HEK293 (cell line): ENCODE measurements around the gene PPP1R27.

Experiments used
- BCL11A ChIP-seq: fragments of 450-650 bp; formaldehyde crosslinking; IDR thresholded peaks from 2 replicates; pipeline ENCODE4 v1.5.1; 2016; ENCODE audit warnings: low read depth, missing biosample characterization, missing genetic modification characterization
- BCL6B ChIP-seq: fragments of 450-650 bp; formaldehyde crosslinking; IDR thresholded peaks from 2 replicates; pipeline ENCODE4 v1.5.1; 2017; ENCODE audit warnings: missing biosample characterization, missing genetic modification characterization
- CTCF ChIP-seq: fragments of 450-650 bp; formaldehyde crosslinking; IDR thresholded peaks from 2 replicates; pipeline ENCODE4 v1.5.1; 2016; ENCODE audit warnings: missing biosample characterization, missing genetic modification characterization
- HOXA7 ChIP-seq: sonication (generic); formaldehyde crosslinking; IDR thresholded peaks from 2 replicates; pipeline ENCODE4 v1.8.1; 2022; ENCODE audit warnings: missing genetic modification reagents, borderline replicate concordance
- KLF10 ChIP-seq: fragments of 450-650 bp; IDR thresholded peaks from 2 replicates; pipeline ENCODE4 v1.5.1; 2018; ENCODE audit warnings: missing biosample characterization, mild to moderate bottlenecking, missing genetic modification characterization
- KLF17 ChIP-seq: fragments of 450-650 bp; formaldehyde crosslinking; IDR thresholded peaks from 2 replicates; pipeline ENCODE4 v1.5.1; 2016; ENCODE audit warnings: missing biosample characterization, missing genetic modification characterization
- KLF8 ChIP-seq: fragments of 450-650 bp; formaldehyde crosslinking; IDR thresholded peaks from 2 replicates; pipeline ENCODE4 v1.5.1; 2016; ENCODE audit warnings: missing biosample characterization, missing genetic modification characterization
- SP2 ChIP-seq: fragments of 450-650 bp; formaldehyde crosslinking; IDR thresholded peaks from 2 replicates; pipeline ENCODE4 v1.5.1; 2016; ENCODE audit warnings: missing biosample characterization, missing genetic modification characterization
- WT1 ChIP-seq: fragments of 450-650 bp; formaldehyde crosslinking; IDR thresholded peaks from 2 replicates; pipeline ENCODE4 v1.5.1; 2016; ENCODE audit warnings: missing biosample characterization, missing genetic modification characterization
- YY1 ChIP-seq: fragments of 450-650 bp; formaldehyde crosslinking; IDR thresholded peaks from 2 replicates; pipeline ENCODE4 v1.5.1; 2018; ENCODE audit warnings: missing biosample characterization, missing genetic modification characterization
- YY2 ChIP-seq: fragments of 450-650 bp; formaldehyde crosslinking; IDR thresholded peaks from 2 replicates; pipeline ENCODE4 v1.5.1; 2016; ENCODE audit warnings: missing biosample characterization, missing genetic modification characterization
- ZEB2 ChIP-seq: fragments of 450-650 bp; formaldehyde crosslinking; IDR thresholded peaks from 2 replicates; pipeline ENCODE4 v1.5.1; 2016; ENCODE audit warnings: missing biosample characterization, missing genetic modification characterization
- ZFHX2 ChIP-seq: fragments of 450-650 bp; formaldehyde crosslinking; conservative IDR thresholded peaks from 2 replicates; pipeline ENCODE4 v1.5.1; 2016; ENCODE audit warnings: missing biosample characterization, missing genetic modification characterization
- ZFP69B ChIP-seq: fragments of 450-650 bp; formaldehyde crosslinking; IDR thresholded peaks from 2 replicates; pipeline ENCODE4 v1.5.1; 2016; ENCODE audit warnings: missing biosample characterization, missing genetic modification characterization
- ZNF121 ChIP-seq: fragments of 450-650 bp; formaldehyde crosslinking; IDR thresholded peaks from 2 replicates; pipeline ENCODE4 v1.5.1; 2016; ENCODE audit warnings: missing biosample characterization, missing genetic modification characterization
- ZNF148 ChIP-seq: fragments of 450-650 bp; formaldehyde crosslinking; IDR thresholded peaks from 2 replicates; pipeline ENCODE4 v1.5.0; 2017; ENCODE audit warnings: missing biosample characterization, missing genetic modification characterization, borderline replicate concordance
- ZNF157 ChIP-seq: fragments of 450-650 bp; formaldehyde crosslinking; IDR thresholded peaks from 2 replicates; pipeline ENCODE4 v1.5.1; 2016; ENCODE audit warnings: missing biosample characterization, missing genetic modification characterization
- ZNF18 ChIP-seq: fragments of 450-650 bp; formaldehyde crosslinking; IDR thresholded peaks from 2 replicates; pipeline ENCODE4 v1.5.1; 2016; ENCODE audit warnings: missing biosample characterization, missing genetic modification characterization
- ZNF211 ChIP-seq: fragments of 450-650 bp; formaldehyde crosslinking; IDR thresholded peaks from 2 replicates; pipeline ENCODE4 v1.5.1; 2016; ENCODE audit warnings: low read depth, missing biosample characterization, missing genetic modification characterization
- ZNF221 ChIP-seq: fragments of 450-650 bp; formaldehyde crosslinking; IDR thresholded peaks from 2 replicates; pipeline ENCODE4 v1.5.1; 2017; ENCODE audit warnings: missing biosample characterization, missing genetic modification characterization, borderline replicate concordance
- ZNF23 ChIP-seq: fragments of 450-650 bp; formaldehyde crosslinking; IDR thresholded peaks from 2 replicates; pipeline ENCODE4 v1.5.1; 2016; ENCODE audit warnings: missing biosample characterization, missing genetic modification characterization, borderline replicate concordance
- ZNF248 ChIP-seq: fragments of 450-650 bp; formaldehyde crosslinking; IDR thresholded peaks from 2 replicates; pipeline ENCODE4 v1.5.1; 2017; ENCODE audit warnings: missing biosample characterization, missing genetic modification characterization
- ZNF274 ChIP-seq, 2 experiments: fragments of 200-500 bp in 1 of 2; fragments of 450-650 bp in 1 of 2; sonication (Bioruptor generic) in 1 of 2; formaldehyde crosslinking in 1 of 2; IDR thresholded peaks; 2 replicates each; pipeline versions ENCODE4 v1.5.1 to v1.6.1; 2014 to 2016; ENCODE audit warnings: borderline replicate concordance in 1 of 2, inconsistent platforms in 1 of 2, low read length in 1 of 2, missing biosample characterization in 1 of 2, missing genetic modification characterization in 1 of 2
- ZNF404 ChIP-seq: fragments of 450-650 bp; formaldehyde crosslinking; IDR thresholded peaks from 2 replicates; pipeline ENCODE4 v1.5.1; 2017; ENCODE audit warnings: missing biosample characterization, missing genetic modification characterization
- ZNF600 ChIP-seq: fragments of 450-650 bp; formaldehyde crosslinking; IDR thresholded peaks from 2 replicates; pipeline ENCODE4 v1.5.1; 2016; ENCODE audit warnings: missing biosample characterization, missing genetic modification characterization
- ZNF610 ChIP-seq: fragments of 450-650 bp; formaldehyde crosslinking; IDR thresholded peaks from 2 replicates; pipeline ENCODE4 v1.5.1; 2016; ENCODE audit warnings: missing biosample characterization, missing genetic modification characterization, borderline replicate concordance
- ZNF623 ChIP-seq: fragments of 450-650 bp; formaldehyde crosslinking; IDR thresholded peaks from 2 replicates; pipeline ENCODE4 v1.5.1; 2016; ENCODE audit warnings: missing biosample characterization, missing genetic modification characterization
- ZNF658 ChIP-seq: fragments of 450-650 bp; formaldehyde crosslinking; IDR thresholded peaks from 2 replicates; pipeline ENCODE4; 2016; ENCODE audit warnings: missing biosample characterization, missing genetic modification characterization
- ZNF677 ChIP-seq: fragments of 450-650 bp; IDR thresholded peaks from 2 replicates; pipeline ENCODE4 v1.5.0; 2018; ENCODE audit warnings: missing biosample characterization, mild to moderate bottlenecking, missing genetic modification characterization, moderate library complexity
- ZNF701 ChIP-seq: fragments of 450-650 bp; formaldehyde crosslinking; IDR thresholded peaks from 2 replicates; pipeline ENCODE4 v1.5.1; 2016; ENCODE audit warnings: missing biosample characterization, missing genetic modification characterization
- ZNF768 ChIP-seq: fragments of 450-650 bp; formaldehyde crosslinking; IDR thresholded peaks from 2 replicates; pipeline ENCODE4 v1.5.1; 2018; ENCODE audit warnings: missing biosample characterization, mild to moderate bottlenecking, missing genetic modification characterization
- ZNF837 ChIP-seq: fragments of 450-650 bp; formaldehyde crosslinking; IDR thresholded peaks from 2 replicates; pipeline ENCODE4 v1.5.1; 2016; ENCODE audit warnings: missing biosample characterization, missing genetic modification characterization
- ZSCAN16 ChIP-seq: fragments of 450-650 bp; formaldehyde crosslinking; IDR thresholded peaks from 2 replicates; pipeline ENCODE4 v1.5.1; 2016; ENCODE audit warnings: missing biosample characterization, missing genetic modification characterization
- ZXDB ChIP-seq: fragments of 450-650 bp; formaldehyde crosslinking; IDR thresholded peaks from 2 replicates; pipeline ENCODE4 v1.5.1; 2016; ENCODE audit warnings: missing biosample characterization, missing genetic modification characterization

Gene PPP1R27

GRCh38 chr17:81831957-81832607 lies 2.8 kb downstream of the PPP1R27 start (continued):
- TF ChIP-seq KLF17 (tag by site-specific recombination) (no peak), KLF8 (tag by site-specific recombination) (no peak), ZNF121 (no peak), ZNF600 (tag by site-specific recombination) (peak; percentile 91), ZNF768 (tag by site-specific recombination) (no peak), ZNF248 (tag by site-specific recombination) (no peak), YY2 (tag by site-specific recombination) (no peak), BCL11A (tag by site-specific recombination) (no peak), ZNF211 (tag by site-specific recombination) (no peak), YY1 (tag by site-specific recombination) (no peak), ZFHX2 (tag by site-specific recombination) (peak; percentile 96), ZNF148 (no peak), ZNF23 (tag by site-specific recombination) (no peak), ZNF623 (tag by site-specific recombination) (peak; percentile 54), ZNF658 (tag by site-specific recombination) (no peak), BCL6B (no peak), ZNF404 (no peak), HOXA7 (CRISPR knock-in tag) (no peak), ZFP69B (tag by site-specific recombination) (no peak), ZNF837 (tag by site-specific recombination) (no peak), ZNF221 (no peak), WT1 (peak; percentile 21; the same call in 1 of the 2 replicates), ZNF18 (tag by site-specific recombination) (peak; percentile 23; the same call in 1 of the 2 replicates), ZXDB (tag by site-specific recombination) (no peak), ZSCAN16 (no peak), ZNF274 (IDR thresholded peaks at IDR 0.05; ENCODE audit: low read length) (no peak), ZNF274 (tag by site-specific recombination; IDR thresholded peaks at IDR 0.05; ENCODE audit: borderline replicate concordance) (no peak), CTCF (peak; percentile 20; the same call in 1 of the 2 replicates), KLF10 (tag by site-specific recombination) (no peak), ZNF677 (tag by site-specific recombination) (no peak), SP2 (tag by site-specific recombination) (no peak; the same call in 1 of the 2 replicates), ZNF157 (tag by site-specific recombination) (no peak; the same call in 1 of the 2 replicates), ZNF610 (no peak), ZNF701 (no peak), ZEB2 (tag by site-specific recombination) (no peak)
